A673 (cell line): ENCODE data around the gene SCG3.

Source experiments
- EZH2 ChIP-seq: fragments of 200-600 bp; sonication (generic); IDR thresholded peaks from 2 replicates; pipeline ENCODE4 v1.6.1; 2017; ENCODE audit warnings: borderline replicate concordance, low read depth, mild to moderate bottlenecking, mixed read lengths, antibody characterized with exemption, low read length; ENCODE audit not compliant: poor library complexity, severe bottlenecking
- TF ChIP-seq, protein P1 (sequence below): fragments of 300-800, 200-600 bp; sonication (generic); conservative IDR thresholded peaks from 2 replicates; pipeline ENCODE4 v1.5.1; 2017; ENCODE audit warnings: low read depth, mild to moderate bottlenecking, antibody characterized with exemption, low read length, moderate library complexity, mixed read lengths

DNA sequence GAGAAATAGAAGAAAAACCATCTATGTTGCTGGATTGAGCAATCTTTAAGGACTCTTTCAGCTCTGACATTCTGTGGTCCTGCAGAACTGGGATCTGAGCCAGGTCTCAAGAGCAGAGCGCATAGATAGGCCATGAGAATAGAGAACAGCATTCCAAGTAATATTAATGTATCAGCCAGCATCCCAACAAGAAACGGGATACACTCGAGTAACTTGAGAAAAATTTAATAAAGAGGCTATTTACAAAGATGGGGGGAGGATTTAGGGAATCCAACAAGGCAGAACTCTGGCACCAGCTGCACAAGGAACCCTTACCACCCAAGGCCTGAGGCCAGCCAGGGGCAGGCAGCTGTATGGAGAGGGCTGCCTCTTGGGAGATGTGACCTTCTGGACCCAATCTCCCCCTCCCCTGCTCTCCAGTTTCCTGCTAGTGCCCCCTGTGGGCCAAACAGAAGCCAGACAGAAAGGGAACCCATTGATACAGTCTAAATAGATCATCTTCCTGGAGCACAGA lies 78.3 kb downstream of the SCG3 start:
- TF ChIP-seq, protein P1, sequence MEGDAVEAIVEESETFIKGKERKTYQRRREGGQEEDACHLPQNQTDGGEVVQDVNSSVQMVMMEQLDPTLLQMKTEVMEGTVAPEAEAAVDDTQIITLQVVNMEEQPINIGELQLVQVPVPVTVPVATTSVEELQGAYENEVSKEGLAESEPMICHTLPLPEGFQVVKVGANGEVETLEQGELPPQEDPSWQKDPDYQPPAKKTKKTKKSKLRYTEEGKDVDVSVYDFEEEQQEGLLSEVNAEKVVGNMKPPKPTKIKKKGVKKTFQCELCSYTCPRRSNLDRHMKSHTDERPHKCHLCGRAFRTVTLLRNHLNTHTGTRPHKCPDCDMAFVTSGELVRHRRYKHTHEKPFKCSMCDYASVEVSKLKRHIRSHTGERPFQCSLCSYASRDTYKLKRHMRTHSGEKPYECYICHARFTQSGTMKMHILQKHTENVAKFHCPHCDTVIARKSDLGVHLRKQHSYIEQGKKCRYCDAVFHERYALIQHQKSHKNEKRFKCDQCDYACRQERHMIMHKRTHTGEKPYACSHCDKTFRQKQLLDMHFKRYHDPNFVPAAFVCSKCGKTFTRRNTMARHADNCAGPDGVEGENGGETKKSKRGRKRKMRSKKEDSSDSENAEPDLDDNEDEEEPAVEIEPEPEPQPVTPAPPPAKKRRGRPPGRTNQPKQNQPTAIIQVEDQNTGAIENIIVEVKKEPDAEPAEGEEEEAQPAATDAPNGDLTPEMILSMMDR: peak; percentile 32
- TF ChIP-seq EZH2: no peak
